Midbrain (tissue), 1 donor: ENCODE results near the gene LRRIQ1.

Source experiments
- DNase-seq: peaks from one replicate; lab custom pipeline; 2025; lab: John Stamatoyannopoulos, UW

Gene LRRIQ1

GRCh38 chr12:85057370-85057963 lies 21.3 kb downstream of the LRRIQ1 start:
- peak; percentile 6 for DNase-seq

GRCh38 chr12:85058339-85058738 lies 22.2 kb downstream of the LRRIQ1 start:
- no peak for DNase-seq

- DNase-seq: no peak
These were observed 23.4 kb downstream of the LRRIQ1 start for GRCh38 chr12:85059594-85059993.

DNA sequence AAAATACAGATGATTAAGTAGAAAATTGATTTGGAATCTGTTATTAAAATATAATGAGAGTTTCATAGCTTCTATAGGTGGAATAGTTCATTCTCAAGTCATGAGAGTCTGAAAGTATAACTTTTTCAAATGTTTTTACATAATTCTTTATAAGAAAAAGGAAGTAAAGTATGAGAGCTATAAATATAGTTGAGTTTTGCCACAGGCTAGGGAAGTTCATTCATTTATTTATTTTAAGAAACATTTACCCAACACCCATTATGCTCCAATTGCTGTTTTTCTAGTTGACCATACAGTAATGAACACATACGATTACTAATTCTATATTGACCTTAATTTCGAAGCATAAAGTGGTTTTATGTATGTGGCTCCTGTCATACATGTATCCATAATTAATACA lies 24.8 kb downstream of the LRRIQ1 start:
- DNase-seq: no peak

DNA sequence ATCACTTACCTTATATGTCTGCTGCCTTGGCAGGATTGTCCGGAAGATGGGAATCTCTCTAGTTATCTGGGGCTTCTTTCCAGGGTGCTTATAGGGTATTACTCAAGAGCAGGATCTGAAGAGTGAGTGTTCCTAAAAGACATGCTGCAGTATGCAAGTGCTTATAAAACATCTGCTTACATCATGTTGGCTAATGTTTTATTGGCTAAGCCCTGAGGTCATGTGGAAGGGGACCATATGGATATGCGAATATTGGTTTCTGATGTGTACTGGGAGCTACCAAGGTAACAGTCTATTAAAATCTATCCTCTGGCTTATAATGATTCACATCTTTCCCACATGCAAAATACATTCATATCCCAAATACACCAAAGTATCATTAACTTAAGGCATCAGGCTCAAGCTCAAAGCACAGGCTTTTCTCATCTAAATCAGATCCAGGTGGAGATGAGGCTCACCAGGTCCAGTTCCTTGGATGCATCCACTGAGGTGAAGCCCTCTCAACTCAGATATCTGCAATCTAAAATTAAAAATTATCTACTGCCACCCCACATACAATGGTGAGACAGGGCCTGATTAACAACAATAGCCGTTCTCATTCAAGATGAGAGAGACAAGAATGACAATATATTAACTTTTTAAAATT lies 29.8 kb downstream of the LRRIQ1 start:
- no peak for DNase-seq

DNA sequence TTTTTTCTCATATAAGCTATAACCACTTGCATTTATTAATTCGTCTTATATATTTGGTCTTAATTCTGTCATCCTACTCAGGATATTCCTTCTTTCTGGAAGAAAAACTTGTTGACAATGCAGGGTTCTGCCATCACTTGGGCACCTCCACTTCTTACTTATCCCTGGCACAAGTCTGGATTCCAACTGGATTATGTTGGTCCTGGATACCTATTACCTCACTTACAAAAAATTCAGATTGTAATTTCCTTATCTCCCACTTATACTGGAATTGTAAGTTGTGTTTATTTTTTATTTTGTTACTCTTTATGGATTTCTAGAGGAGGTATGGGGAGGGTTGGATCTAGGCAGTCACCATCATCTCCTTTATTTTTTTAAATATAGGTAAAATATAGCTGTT lies 36.7 kb downstream of the LRRIQ1 start:
- no peak for DNase-seq

GRCh38 chr12:85076688-85077430 lies 40.7 kb downstream of the LRRIQ1 start:
- peak; percentile 52 for DNase-seq

DNA sequence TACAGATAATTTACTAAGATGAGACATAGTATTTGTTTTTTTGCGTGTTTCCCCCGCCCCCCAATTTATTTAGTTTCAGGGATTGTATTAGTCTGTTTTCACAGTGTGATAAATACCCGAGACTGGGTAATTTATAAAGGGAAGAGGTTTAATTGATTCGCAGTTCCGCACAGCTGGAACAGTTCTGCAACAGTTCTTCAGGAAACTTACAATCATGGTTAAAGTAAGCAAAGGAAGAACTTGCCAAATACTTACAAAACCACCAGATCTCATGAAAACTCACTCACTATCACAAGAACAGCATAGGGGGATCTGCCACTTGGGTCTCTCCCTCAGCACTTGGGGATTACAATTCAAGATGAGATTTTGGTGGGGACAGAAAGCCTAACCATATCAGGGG lies 48.9 kb downstream of the LRRIQ1 start:
- DNase-seq: no peak

DNA sequence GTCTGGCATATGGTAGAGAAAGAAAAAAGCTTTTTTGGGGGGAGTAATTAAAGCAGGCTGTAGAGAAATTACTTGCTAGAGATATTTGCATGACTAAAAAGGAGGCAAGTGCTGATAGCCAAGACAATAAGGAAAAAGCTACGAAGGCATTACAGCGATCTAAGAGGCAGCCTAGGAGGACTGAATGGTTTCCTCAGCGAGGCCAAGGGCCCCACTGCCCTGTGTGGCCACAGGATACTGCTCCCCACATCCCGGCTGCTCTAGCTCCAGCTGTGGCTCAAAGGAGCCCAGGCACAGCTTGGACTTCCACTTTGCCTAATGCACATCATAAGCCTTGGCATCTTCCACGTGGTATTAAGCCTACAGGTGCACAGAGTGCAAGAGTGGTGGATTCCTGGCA lies 53.6 kb downstream of the LRRIQ1 start:
- DNase-seq: no peak

DNA sequence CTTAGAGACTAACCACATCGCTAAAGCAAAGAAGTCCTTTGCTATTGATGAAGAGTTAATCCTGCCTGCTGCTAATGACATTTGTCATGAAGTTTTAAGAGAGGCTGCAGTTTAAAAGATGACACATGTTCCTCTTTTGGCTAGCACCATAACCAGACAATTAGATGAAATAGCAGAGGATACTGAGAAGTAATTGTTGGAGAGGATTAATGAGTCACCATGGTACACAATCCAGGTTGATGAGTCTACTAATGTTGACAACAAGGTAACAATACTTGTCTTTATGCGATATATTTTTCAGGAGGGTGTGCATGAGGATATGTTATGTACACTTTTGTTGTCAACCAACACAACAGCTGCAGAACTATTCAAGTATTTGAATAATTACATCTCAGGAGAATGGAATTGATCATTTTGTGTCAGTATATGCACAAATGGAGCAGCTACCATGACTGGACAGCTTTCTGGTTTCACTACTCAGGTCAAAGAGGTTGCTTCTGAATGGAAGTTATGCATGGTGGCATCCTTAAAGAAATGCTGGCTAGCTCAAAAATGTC lies 56.7 kb downstream of the LRRIQ1 start:
- no peak for DNase-seq

DNA sequence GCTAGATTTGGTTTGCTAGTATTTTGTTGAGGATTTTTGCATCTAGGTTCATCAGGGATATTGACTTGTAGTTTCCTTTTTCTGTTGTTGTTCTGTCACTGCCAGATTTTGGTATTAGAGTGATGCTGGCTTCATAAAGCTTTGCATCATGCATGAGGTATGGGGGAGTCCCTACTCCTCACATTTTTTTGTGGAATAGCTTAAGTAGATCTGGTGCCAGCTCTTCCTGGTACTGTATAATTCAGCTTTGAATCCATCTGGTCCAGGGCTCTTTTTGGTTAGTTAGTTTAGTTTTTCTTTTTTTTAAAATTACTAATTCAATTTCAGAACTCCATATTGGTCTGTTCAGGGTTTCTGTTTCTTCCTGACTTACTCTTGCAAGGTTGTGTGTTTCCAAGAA lies 59.4 kb downstream of the LRRIQ1 start:
- no peak for DNase-seq

- no peak for DNase-seq
These were observed 94.5 kb downstream of the LRRIQ1 start for GRCh38 chr12:85130646-85131045.

- no peak for DNase-seq
These were observed 102.7 kb downstream of the LRRIQ1 start for GRCh38 chr12:85138833-85139232.

DNA sequence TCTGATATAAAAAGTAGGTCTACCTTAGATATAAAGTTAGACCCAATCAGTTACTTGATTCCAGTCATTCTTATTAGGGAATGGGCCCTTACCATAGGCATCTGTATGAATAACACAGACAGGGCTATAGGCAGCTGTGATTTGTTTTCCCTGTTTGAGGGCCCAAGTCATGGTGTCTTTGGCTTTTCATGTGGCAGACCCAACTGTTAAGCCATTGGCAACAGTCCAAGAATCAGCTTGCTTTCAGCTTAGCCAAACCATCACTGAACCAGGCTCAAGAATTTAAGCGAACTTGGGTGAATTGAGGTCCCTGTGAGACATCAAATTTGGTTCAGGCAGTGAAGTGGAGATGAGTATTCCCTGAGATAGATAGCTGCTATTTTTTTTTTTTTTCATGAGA lies 111.2 kb downstream of the LRRIQ1 start:
- no peak for DNase-seq

DNA sequence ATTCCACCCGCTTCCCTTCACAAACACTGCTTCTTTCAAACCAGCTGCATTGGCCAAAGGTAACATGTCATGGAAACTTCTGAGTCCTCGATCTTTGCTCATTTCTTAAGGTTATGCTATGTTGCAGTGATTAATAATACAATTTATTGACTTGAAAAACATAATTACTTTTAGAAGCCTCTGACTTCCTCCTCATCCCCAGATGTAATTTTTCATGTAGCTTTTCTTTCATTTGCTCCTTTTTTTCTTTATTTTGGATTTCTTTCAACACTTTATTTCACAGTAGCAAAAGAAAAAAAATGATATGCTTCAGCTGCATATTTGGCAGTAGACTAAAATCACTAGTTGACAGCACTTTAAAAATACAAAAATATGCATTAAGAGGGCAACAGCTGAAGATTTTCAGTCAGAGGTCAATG lies 116.2 kb downstream of the LRRIQ1 start:
- no peak for DNase-seq

- no peak for DNase-seq
These were observed 119.6 kb downstream of the LRRIQ1 start for GRCh38 chr12:85155791-85156190.

GRCh38 chr12:85156569-85156968 lies 120.4 kb downstream of the LRRIQ1 start:
- no peak for DNase-seq

- no peak for DNase-seq
These were observed 121.0 kb downstream of the LRRIQ1 start for GRCh38 chr12:85157035-85157603.

DNA sequence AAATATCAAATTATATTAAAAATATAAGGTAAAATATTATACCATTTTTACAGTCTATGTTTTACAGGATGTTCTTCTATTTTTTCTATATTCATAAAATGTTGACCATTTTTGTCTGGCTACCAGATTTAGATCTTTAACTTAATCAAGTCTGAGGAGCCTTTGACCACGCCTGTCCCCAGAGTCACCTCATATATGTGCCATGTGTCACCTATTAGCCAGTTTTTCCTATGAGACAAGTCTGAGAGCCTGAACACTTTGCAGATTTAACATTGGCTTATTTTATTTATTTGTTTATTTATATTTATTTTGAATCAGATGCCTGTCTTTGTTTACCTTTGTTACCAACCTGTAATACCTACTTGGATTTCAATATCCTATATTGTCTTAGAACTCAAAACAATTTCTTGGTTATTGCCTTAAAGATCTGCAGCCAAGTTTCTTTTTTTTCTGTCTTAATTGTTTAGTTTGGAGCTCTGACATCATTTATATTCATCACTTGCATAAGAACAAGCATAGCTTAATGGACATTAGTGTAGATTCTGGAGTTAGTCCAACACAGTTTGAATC lies 127.7 kb downstream of the LRRIQ1 start:
- no peak for DNase-seq

DNA sequence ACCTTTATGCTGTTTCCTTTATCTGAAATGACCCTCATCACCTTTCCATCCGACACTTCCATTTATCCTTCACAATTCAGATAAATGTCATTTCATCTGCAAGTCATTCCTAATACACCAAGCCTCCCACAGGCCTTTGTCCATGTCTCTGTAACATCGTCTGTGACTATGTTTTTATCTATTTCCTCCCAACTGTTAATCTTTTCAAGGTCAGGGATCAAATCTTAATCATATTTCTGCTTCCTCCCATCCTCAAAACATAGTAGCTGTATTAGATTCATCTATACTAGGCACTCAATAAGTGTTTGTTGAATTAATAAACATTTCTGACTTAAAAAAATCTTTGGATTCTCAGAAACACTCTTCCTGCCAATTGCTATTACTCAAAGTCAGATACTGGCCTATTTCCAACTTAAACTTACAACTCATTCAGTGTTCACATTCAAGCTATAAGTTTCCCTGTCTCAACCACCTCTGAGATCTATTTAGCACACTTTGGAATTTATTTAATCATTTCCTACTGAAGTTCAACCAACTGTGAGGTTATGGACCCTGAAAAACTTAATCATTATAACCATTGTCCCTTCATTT lies 143.6 kb downstream of the LRRIQ1 start:
- DNase-seq: no peak

GRCh38 chr12:85182699-85183098 lies 146.5 kb downstream of the LRRIQ1 start:
- DNase-seq: no peak

GRCh38 chr12:85183855-85184254 lies 147.7 kb downstream of the LRRIQ1 start:
- no peak for DNase-seq
